Measurements from ENCODE around the gene ATF7IP2. TPM values are rescaled to one million over a fixed set of nuclear protein-coding genes. Genes with fewer than 3 reads are reported as not detected.

ATF7IP2 gene
- total and polyA plus RNA-seq, 2 of the 13 experiments (the other 11 are each of a cell fraction or from before 2014, with no cell fraction given) = 117 to 217 TPM

GRCh38 chr16:10509534-10510025 lies 123.7 kb downstream of the ATF7IP2 start (continued):
- no peak; the same call in 1 of the 2 replicates for TF ChIP-seq ZNF292 (CRISPR knock-in tag; IDR thresholded peaks at IDR 0.05; ENCODE audit: borderline replicate concordance, low read depth)
- TF ChIP-seq ZFP37 (CRISPR knock-in tag; IDR thresholded peaks at IDR 0.05; ENCODE audit: borderline replicate concordance) = no peak
- no peak for TF ChIP-seq KLF12 (CRISPR knock-in tag; IDR thresholded peaks at IDR 0.05; ENCODE audit: borderline replicate concordance)
- peak; percentile 44; the same call in 1 of the 2 replicates for TF ChIP-seq KMT2A (CRISPR knock-in tag; IDR thresholded peaks at IDR 0.05)
- TF ChIP-seq ZNF335 (CRISPR knock-in tag; IDR thresholded peaks at IDR 0.05) = no peak
- TF ChIP-seq ZNF17 (CRISPR knock-in tag; IDR thresholded peaks at IDR 0.05) = no peak
- no peak for TF ChIP-seq USF2 (IDR thresholded peaks at IDR 0.05; ENCODE audit: low read depth, low read length)
- TF ChIP-seq USF2 (CRISPR knock-in tag; IDR thresholded peaks at IDR 0.05; ENCODE audit: borderline replicate concordance) = no peak
- no peak for TF ChIP-seq BRD4 (CRISPR knock-in tag; IDR thresholded peaks at IDR 0.05)
- TF ChIP-seq KMT2B (CRISPR knock-in tag; IDR thresholded peaks at IDR 0.05) = peak; percentile 69; the same call in 1 of the 2 replicates
- no peak for TF ChIP-seq CENPT (CRISPR knock-in tag; IDR thresholded peaks at IDR 0.05; ENCODE audit: low read depth)
- TF ChIP-seq ZNF883 (CRISPR knock-in tag; IDR thresholded peaks at IDR 0.05; ENCODE audit: not compliant biosample characterization) = no peak
- no peak for TF ChIP-seq NFAT5 (CRISPR knock-in tag; IDR thresholded peaks at IDR 0.05)
- TF ChIP-seq GTF2F1 (IDR thresholded peaks at IDR 0.05; ENCODE audit: low read length) = no peak
- no peak for TF ChIP-seq CAMTA2 (CRISPR knock-in tag; IDR thresholded peaks at IDR 0.05; ENCODE audit: borderline replicate concordance)
- no peak for TF ChIP-seq AHDC1 (CRISPR knock-in tag; IDR thresholded peaks at IDR 0.05; ENCODE audit: borderline replicate concordance)
- TF ChIP-seq ADNP (CRISPR knock-in tag; IDR thresholded peaks at IDR 0.05) = no peak
- TF ChIP-seq ZNF547 (CRISPR knock-in tag; IDR thresholded peaks at IDR 0.05) = no peak
- TF ChIP-seq FOSL2 (CRISPR knock-in tag; IDR thresholded peaks at IDR 0.05) = peak; percentile 44
